Lower leg skin (tissue), 4 donors: ENCODE data around the gene ZNF891. TPM values are rescaled to one million over a fixed set of nuclear protein-coding genes. Genes with fewer than 3 reads are reported as not detected.
A peak's percentile ranks its signal among the peaks of the same experiment; 100 is the strongest.

Experiments used
- DNase-seq, 2 donors: peaks; one replicate each; pipeline ENCODE4 v3.0.0-alpha.2; 2019; ENCODE audit warnings: low spot score in 2 of 2
- H3K4me3 ChIP-seq: fragments of 200-600 bp; sonication (generic); 2 replicates; pipeline ENCODE4 v1.5.1; 2017; ENCODE audit warnings: mild to moderate bottlenecking, low read depth; ENCODE audit not compliant: poor library complexity, severe bottlenecking
- CTCF ChIP-seq, 3 donors: fragments of 450-650 bp; IDR thresholded peaks; one replicate each; pipeline ENCODE4 v1.5.1; 2016; ENCODE audit warnings: antibody characterized with exemption in 3 of 3, mild to moderate bottlenecking in 3 of 3, moderate library complexity in 2 of 3
- POLR2A ChIP-seq, 2 donors: fragments of 450-650 bp; IDR thresholded peaks; one replicate each; pipeline ENCODE4 v1.6.1; 2016 to 2017; ENCODE audit warnings: antibody characterized with exemption in 2 of 2, mild to moderate bottlenecking in 1 of 2, moderate library complexity in 1 of 2
- WGBS, 2 donors: methylation state at CpG; one replicate each; pipeline ENCODE4 v1.1.5; 2018; 5-methylcytosine and 5-hydroxymethylcytosine counted together
- intact Hi-C: fragments of 100-400 bp; cut with DNase I; formaldehyde crosslinking; loops from one replicate; pipeline ENCODE4 v1.15.0; 2023; ENCODE audit warnings: low total_unique reads
- total RNA-seq, 4 donors: library from RNA; depleted of rRNA; stranded (reverse); fragments of >200 nt; gene quantifications; one replicate each; pipeline ENCODE4 v1.1.0, GENCODE V29; 2016

The ZNF891 gene
- 1 to 10 TPM; 1.0 to 1.6 (median 1.4) TPM for total RNA-seq

- TF ChIP-seq POLR2A (IDR thresholded peaks at IDR 0.05) (no peak), CTCF (IDR thresholded peaks at IDR 0.05) (no peak)
- intact Hi-C loops, result no loop called here
- WGBS, 2 donors, result 0% methylated on average over 43 to 63 of the region's 87 CpGs
- DNase-seq, result peak; percentile 94 to 99
- peak within 1 kb of the TSS; percentile 75 for H3K4me3 ChIP-seq
Observed at GRCh38 chr12:133130038-133130807, at the start of gene ZNF891, which contains the start of gene ZNF10. Gene ZNF891 (minus strand): TSS chr12:133130274. CDS start chr12:133121918, 8,356 bp downstream. Gene ZNF10 (plus strand): TSS chr12:133130627. CDS start chr12:133144493, 13,866 bp downstream.

- WGBS, 2 donors, result 68 to 79% methylated on average over 1 of the region's 1 CpG
- no peak for DNase-seq
- TF ChIP-seq CTCF (IDR thresholded peaks at IDR 0.05) (no peak), POLR2A (IDR thresholded peaks at IDR 0.05) (no peak)
- no peak overlapping the region for H3K4me3 ChIP-seq
- intact Hi-C loops, result no loop called here
Observed at GRCh38 chr12:133174901-133175300, 44.8 kb upstream of the ZNF891 start.

DNA sequence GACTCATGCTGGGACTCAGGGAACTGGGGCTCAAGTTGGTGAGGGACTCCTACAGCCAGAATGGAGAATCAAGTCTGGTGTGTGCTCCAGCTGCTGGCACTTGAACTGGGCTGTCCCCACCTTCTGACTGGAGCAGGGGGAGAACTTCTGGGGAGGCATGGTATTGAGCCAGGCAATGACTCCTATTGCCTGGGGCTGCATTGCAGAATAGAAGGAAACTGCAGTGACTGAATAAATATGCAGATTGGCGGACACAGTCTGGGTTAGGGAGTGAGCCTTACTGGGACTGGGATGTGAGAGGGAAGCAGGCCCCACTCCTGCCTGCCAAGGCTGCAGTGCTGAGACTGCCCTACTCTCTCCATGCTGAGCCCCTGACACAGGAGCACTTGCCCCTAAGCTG is 42.4 kb upstream of the ZNF891 start:
- TF ChIP-seq POLR2A (IDR thresholded peaks at IDR 0.05), result no peak
- no peak for TF ChIP-seq CTCF (IDR thresholded peaks at IDR 0.05)
- WGBS, 2 donors, result 85 to 100% methylated on average over 1 of the region's 1 CpG
- no peak for DNase-seq
- intact Hi-C loops, result no loop called here
- no peak overlapping the region for H3K4me3 ChIP-seq

- 89 to 90% methylated on average over 3 of the region's 3 CpGs for whole genome bisulfite sequencing, 2 donors
- TF ChIP-seq CTCF (IDR thresholded peaks at IDR 0.05), result no peak
- TF ChIP-seq POLR2A (IDR thresholded peaks at IDR 0.05), result no peak
- intact Hi-C loops, result no loop called here
- no peak for DNase-seq
- no peak overlapping the region for H3K4me3 ChIP-seq
Observed at GRCh38 chr12:133165776-133166175, 35.7 kb upstream of the ZNF891 start.

DNA sequence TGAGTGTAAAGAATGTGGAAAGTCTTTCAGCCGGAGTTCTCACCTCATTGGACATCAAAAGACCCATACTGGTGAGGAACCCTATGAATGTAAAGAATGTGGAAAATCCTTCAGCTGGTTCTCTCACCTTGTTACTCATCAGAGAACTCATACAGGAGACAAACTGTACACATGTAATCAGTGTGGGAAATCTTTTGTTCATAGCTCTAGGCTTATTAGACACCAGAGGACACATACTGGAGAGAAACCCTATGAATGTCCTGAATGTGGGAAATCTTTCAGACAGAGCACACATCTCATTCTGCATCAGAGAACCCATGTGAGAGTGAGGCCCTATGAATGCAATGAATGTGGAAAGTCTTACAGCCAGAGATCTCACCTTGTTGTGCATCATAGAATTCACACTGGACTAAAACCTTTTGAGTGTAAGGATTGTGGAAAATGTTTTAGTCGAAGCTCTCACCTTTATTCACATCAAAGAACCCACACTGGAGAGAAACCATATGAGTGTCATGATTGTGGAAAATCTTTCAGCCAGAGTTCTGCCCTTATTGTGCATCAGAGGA is 26.1 kb upstream of the ZNF891 start:
- intact Hi-C loops, result no loop called here
- DNase-seq, result no peak
- 97 to 100% methylated on average over 2 of the region's 2 CpGs for WGBS, 2 donors
- H3K4me3 ChIP-seq, result no peak overlapping the region
- no peak for TF ChIP-seq POLR2A (IDR thresholded peaks at IDR 0.05)
- TF ChIP-seq CTCF (IDR thresholded peaks at IDR 0.05), result no peak
